ENCODE data around the gene MAP4K2.
"Not testable (repeated sequence)": the region's sequence is repeated elsewhere in the genome, so short reads cannot be mapped to it uniquely, and the experiment has no call there.

Gene MAP4K2

DNA sequence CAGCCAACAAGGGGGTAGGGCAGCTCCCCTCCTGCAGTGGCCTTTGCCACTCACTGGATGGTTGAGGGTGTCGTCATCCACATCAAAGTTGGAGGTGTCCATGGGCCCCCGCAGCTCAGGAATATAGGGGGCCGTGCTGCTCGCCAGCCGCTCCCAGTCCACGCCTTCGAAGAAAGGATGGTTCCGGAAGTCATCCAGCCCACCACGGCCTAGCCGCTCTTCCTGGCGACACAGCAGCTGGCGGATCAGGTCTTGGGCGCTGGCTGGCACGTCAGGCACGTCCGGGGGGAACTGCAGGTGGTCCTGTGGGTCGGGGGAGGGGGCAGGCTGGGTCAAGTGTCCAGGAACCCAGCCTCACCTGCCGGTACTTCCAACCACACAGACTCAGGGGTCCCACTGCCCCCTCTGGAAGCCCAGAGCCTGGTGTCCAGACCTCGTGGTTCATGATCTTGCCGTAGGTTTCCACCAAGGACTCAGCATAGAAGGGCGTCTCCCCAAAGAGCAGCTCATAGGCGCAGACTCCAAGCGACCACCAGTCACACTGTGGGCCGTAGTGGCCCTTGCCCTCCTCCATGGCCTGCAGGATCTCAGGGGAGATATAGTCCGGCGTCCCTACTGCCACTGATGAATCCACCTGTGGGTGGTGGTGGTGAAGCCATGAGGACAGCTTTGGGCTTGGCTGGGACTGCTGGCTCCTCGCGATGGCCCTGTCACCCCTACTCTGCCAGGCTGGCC is 35.8 kb upstream of the MAP4K2 start:
- DNase-seq, result no peak

DNA sequence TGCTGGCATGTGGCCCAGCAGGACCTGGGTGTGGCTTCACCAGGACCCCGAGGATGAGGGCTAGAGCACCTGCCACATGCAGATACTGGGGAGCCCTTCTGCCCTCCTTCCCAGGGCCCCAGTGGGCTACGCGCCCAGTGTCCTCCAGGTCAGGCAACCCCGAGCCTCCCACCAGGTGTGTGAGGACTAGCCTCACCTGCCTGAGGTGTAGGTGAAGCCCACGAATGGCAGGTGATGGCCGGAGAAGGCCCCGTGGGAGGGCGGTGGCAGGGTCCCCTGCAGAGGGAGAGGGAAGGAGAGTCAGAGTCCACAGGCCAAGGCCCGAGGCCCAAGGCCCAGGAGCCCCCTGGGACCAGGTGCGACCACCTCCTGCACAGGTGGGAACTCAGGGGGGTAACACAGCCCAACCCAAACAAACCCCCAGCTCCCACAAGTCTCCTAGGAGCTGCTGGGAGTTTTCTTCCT is 34.9 kb upstream of the MAP4K2 start:
- no peak for DNase-seq

DNA sequence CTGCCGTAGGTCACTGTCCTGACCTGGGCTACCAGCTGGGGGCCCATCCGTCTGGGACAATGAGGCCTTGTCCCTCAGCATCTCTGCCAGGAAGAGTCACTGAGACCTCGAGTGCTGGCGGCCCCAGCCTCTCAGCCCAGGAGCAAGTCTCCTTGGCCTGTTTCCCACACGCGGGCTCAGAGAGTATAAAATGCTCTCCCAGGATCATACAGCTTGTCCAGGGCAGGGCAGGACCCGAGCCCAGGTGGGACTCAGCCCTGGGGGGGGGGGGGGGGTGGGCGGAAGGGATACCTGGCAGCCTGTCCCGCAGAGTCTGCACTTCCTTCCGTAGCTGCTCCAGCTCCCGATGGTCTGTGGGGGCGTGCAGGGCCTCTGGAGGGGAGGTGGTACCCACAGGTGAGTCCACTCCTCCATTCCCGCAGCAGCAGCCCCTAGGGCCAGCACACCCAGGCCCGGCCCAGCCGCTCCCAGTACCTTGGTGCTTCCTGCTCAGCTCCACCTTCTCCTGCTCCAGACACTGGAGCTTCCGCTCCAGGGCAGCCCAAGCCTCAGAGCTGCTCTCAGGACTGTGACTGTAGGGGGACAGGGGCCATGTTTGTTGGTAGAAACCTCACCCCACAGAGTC is 33.5 kb upstream of the MAP4K2 start:
- DNase-seq, result no peak

DNA sequence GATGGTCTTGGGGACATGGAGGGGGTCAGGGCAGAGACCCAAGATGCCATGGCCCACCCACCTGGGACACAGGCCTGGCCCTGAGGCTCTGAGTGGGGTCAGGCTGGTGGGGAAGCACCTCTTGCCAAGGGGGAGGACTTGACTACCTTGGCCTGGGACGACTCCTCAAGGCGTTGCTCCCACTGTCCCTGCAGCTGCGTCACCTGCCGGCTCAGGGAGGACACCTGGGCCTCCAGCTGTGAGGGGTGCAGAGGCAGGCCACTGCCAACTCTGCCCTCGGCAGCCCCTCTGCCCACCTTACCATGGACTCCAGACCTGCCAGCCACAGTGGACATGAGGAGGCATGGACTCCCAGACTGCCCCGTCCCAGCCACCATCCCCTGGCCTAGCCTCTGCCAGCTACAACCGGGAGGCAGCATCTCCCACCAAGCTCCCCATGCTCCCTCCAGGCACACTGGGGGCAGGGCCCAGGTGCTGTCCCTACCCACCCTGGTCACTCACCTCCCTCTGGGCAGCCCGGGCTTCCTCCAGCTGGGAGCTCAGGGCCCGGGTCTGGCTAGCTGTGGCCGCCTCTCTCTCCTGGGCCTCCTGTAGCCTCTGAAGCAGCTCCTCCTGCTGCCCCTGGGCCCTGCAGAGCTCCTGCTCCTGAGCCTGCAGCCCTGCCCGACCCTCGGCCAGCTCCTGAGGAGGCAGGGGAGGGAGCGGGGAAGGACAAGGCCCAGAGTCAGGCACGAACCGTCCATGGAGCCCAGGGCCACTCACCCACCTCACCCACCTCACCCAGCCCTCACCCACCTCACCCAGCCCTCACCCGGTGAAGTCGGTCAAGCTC is 32.8 kb upstream of the MAP4K2 start:
- no peak for DNase-seq

DNA sequence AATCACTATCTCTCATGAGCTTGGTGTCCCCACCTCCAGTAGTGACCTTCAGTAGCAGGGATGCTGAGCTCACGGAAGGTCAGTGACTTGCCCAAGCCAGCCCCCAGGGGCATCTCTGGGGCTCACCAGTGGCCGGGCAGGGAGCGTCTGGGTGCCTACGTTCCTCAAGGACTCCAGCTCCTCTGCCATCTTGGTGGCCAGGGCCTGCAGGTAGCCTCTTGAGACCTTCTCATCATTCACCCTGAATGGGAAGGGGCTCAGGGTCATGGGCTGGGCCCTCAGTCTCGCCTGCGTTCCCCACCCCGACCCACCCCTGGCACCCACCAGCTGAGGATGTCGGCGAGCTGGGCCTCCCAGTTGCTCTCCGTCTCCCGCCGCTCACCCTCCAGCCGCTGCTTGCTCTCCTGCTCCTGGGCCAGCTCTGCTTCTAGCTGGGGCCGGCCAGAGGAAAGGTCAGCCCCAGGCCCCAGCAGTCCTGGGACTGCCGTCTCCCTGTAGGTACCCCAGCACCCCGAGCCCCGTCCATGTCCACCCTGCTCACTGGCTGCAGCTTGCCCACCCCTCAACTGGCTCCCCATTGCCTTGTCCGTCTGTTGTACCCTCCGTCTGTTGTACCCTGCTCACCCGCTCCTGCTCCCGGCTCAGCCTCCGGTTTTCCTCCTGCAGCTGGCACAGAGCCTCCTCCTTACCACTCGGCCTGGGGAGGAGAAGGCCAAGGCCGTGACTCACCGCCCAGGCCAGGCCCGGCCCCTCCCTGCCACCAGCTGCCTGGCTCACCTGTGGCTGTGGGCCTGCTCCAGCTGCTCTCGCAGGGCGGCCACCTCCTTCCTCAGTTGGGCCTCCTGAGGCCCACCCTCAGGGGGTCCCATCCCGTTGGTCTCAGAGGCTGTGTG is 32.0 kb upstream of the MAP4K2 start:
- no peak for DNase-seq

DNA sequence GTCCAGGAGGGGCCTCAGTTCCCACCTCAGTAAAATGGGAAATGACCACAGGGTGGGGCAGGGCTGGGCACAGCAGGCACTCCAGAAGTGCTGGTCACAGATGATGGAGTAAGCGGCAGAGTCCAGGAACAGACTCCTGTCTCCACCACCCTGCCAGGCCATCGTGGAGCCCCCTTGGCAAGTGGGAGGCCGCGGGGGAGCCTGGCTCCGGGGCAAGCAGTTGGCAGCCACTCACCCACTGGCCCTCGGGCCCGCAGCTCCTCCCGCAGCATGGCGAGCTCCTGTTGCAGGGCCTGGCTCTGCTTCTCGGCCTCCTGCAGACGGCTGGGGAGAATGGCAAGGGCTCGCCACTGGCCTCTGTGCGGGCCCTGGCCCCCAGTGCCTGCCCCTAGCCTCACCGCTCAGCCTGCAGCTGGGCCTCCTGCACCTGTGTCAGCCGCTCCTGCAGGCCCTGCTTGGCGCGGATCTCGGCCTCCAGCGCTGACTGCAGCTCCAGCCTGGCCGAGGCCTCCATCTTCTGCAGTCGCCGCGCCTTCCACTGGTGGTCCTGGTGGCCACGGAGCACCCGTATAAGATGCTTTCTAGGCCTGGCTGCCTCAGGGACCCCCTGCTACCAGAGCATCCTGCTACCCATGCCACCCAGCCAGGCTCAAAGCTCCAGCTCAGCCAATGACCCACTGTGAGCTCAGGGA is 31.2 kb upstream of the MAP4K2 start:
- no peak for DNase-seq

DNA sequence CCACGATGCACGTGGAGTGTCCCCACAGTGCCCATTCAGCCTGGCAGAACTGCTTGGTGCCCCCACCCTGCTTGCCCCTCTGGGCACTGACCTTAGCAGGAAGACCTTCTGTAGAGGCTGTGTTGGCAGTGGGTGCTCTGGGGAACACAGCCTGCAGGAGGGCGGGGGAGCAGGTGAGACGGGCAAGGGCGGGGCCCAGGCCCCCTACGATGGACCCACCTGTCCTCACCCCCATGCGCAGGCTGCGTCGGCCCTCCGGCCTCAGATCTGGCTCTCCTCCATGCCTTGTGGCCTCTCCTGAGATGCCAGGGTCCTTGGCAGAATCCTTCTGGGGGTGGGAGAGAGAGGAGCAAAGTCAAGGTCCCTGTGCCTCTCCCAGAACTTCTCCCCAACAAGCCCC is 30.5 kb upstream of the MAP4K2 start:
- DNase-seq, result no peak

DNA sequence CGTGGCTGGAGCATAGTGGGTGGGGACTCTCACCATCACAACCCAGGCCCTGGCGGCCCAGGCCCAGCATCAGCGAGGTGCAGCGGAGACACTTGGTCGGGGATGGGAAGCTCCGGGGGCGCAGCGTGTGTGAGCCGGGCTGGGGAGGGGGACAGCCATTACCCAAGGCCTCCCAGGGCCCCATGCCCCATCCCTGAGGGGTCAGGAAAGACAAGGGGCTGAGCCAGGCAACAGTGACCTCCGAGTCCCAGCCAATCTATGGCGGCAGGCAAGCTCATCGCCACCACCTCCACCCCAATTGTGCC is 30.1 kb upstream of the MAP4K2 start:
- no peak for DNase-seq

DNA sequence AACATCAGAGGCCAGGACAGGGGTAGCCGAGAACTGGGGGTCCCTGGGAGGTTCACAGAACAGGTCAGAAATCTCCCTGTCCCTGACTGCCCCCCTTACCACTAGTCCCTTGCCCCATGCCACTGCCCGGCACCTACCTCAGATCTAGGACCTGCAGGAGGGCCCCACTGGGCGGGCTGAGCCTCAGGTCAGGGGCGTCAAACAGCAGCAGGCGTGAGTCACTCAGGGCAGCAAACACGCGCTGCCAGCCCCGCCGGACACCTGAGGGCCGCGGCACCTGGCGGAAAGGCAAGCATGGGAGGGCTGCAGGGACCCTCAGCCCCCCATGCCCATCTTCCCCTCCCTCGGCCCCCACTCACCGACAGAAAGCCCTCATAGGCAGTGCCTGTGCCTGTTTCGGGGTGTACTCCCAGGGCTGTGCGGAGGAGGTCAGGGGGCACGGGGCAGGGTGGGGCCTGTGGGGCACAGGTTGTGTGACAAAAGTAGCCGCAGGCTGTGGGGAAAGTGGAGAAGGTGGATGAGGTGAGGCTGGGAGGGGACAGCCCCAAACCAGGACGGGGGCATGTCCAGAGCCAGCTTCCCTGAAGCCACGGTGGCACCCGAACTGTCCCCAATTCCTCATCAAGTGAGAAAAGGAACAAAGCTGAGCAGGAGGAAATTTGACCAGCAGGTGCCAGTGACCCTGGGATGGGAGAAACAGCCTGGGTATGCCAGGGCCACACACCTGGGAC is 29.6 kb upstream of the MAP4K2 start:
- DNase-seq, result no peak

DNA sequence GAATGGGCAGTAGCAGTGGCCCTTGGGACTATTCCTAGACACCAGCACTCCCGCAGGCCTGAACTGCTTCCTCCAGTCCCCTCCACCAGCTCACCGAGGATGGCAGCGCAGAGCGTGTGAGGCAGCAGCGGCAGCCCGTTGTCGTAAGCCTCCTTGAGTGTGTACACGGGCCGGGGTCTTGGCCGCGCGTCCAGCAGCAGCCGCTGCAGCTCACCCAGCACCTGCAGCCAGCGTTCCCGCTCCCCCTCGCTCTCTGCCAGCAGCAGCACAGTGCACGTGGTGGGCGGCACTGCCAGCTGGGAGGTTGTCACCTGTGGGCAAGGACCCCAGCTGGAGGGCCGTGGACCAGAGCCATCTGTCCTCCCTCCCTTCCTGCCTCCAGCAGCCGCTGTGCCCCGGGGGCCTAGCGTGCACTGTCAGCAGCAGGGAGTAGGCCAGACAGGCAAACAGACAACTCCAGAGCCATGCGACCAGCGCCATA is 28.4 kb upstream of the MAP4K2 start:
- DNase-seq, result no peak

DNA sequence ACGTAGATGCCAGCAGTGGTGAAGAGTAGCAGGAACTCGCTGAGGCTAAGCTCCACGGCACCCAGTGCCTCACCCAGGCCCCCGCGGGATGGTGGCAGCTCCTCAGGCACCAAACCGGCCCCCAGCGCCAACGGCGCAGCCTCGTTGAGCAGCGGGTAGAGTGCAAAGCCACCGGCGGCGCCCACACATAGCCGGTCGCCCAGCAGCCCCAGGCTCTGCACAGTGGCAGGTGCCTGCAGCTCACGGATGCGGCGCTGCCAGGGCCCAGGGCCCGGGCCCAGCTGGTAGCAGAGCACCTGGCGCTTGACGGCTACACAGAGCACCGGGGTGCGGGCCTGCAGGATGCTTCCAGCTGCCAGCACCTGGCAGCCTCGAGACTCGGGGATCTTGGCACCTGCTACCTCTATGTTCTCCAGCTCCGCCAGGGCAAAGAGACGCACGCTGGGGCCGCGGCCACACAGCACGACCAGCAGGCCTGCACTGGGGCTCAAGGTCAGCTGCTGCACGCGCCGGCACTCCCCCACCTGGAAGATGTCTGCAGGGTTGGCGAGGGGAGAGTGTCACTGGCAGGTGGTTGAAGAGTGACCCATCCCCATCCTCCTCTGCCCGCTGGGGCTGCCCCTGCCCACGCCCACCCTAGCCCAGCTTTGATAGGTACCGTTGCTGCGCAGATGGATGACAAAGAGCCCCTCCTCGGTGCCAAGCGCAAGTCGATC is 26.7 kb upstream of the MAP4K2 start:
- no peak for DNase-seq

DNA sequence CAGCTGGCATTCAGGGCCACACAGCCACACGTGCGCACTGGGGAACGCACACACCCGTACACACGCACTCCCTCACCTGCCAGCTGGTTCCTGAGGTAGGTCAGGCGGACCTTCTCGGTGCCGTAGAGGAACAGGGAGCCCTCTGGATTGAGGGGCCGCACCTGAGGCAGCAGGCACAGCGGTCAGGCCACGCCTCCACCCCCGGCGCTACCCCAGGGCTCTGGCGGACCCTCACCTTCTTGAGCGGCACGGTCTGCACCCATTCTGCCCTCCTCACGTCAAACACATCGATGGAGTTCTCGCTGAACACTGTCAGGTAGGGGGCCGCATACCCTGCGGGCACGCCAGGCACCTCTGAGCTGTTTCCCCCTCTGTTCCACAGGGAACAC is 24.4 kb upstream of the MAP4K2 start:
- DNase-seq, result no peak

DNA sequence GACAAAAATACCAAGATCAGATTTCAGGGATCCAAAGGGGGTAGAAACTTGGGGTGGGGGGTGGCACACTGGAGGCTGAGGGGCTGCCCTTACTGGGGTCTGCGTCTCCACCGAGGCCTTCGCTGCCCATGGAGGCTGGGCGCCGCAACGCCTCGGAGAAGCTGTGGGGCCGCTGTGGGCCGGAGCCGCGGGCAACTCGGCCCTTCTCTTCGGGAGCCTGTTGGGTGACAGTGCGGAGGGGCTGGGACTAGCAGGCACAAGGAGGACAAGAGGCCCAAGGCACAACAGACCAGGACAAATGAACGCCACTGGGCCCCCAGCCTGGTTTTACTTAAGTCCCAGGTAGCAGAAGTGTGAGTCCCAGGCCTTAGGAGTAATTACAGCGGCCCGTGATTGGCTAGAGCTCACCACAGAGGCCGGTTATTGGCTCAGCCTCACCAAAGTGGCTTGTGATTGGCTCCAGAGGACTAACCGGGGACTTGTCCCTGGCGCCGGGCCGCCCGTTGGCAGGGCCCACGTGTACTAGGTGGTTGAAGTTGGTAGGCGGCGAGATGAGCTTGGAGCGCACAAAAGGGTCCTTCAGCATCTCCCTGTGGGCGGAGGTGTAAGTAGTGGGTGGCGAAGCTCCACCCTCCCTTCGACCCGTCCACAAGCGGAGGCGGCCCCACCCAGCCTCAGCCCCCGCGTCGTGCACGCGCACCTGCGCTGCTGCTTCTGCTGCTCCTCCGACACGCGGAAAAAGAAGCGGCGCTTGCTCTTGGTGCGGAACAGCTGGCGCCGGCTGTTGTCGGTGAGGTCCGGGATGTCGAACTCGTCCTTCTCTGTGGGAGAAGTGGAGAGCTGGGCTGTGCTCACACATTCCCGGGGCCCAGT is 23.8 kb upstream of the MAP4K2 start:
- no peak for DNase-seq

DNA sequence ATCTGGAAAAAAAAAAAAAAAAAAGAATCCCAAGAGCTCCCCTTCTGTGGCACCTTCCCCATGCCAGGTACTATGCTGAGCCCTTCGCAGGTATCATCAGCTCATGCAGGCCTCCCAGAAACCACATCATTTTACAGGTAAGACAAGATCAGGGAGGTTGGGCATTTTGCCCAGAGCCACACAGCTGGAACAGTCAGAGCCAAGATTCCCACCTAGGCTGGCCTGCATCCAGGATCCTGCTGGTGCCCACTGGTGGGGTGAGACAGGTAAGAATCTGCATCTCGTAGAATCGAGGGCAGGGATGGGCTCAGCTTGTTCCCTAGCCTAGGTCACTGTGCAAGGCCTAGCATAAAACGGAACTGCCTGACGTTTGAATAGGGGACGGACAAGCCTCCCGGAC is 23.0 kb upstream of the MAP4K2 start:
- no peak for DNase-seq

DNA sequence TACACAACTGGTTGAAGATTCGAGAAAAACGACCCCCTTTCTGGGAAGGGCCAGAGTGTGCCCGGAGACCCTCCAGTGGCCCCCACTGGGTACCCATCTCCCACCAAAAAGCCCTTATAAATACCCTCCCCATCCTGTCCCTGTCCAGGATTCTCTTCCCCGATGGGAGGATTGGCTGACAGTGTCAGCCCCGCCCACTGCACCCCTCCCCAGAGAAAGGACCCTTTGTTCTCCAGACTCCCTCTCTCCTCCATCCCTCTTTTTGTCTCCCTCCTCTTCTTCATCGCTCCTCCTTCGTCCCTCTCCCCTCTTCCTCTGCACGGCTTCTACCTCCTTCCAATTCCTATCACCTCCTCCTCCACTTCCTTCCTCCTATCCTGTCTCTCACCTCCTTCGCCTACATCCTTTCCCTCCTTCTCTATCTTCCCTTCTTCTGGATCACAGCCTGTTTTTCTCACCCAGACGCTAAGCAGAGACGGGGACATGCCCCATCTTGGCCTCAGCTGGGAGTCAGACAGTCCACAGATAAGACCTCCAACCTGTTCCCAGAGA is 20.6 kb upstream of the MAP4K2 start:
- no peak for DNase-seq

DNA sequence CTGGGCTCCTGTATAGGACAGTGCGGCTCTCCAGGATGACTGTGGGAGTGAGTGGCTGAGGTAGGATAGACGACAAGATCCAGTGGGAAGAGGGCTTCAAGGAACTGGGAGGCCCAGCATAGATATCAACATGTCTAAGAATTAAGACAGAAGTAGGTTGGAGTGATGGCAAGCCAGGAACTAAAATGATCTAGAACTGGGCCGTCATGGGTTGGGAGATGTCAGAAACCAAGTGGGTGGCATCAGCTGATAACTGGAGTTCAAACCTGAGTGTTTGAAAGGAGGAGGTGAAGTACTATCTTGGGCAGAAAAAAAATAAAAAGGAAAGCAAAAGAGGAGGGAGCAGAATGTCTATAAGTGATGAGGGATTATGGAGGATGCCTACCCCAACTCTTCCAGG is 14.5 kb upstream of the MAP4K2 start:
- no peak for DNase-seq

DNA sequence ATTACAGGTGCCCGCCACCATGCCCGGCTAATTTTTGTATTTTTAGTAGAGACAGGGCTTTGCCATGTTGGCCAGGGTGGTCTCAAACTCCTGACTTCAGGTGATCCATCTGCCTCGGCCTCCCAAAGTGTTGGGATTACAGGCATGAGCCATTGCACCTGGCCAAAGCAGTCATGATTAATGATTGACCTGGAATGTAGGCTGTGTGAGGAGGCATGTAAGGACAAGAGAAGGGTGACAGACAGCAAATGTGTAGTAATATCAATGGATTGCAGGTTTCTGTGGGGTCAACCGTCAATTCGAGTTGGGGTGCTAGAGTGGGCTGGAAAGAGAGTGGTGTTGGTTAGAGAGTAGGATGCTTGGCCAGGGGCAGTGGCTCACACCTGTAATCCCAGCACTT is 12.4 kb upstream of the MAP4K2 start:
- DNase-seq, result not testable (repeated sequence)

DNA sequence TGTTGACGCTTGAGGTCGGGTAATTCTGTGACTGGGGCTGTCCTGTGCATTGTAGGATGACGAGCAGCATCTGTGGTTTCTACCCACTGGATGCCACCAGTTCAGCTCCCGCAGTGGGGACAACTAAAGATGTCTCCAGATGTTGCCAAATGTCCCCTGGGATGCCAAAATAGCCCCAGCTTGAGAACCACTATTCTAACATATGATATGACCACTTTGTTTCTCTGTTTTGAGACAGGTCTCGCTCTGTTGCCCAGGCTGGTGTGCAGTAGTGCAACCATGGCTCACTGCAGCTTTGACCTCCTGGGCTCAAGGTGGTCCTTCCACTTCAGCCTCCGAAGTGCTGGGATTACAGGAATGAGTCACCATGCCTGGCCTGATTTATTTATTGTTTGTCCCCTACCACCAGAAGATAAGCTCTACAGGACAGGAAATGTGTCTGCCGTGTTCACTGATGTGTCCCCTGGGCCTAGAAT is 11.7 kb upstream of the MAP4K2 start:
- DNase-seq, result no peak

DNA sequence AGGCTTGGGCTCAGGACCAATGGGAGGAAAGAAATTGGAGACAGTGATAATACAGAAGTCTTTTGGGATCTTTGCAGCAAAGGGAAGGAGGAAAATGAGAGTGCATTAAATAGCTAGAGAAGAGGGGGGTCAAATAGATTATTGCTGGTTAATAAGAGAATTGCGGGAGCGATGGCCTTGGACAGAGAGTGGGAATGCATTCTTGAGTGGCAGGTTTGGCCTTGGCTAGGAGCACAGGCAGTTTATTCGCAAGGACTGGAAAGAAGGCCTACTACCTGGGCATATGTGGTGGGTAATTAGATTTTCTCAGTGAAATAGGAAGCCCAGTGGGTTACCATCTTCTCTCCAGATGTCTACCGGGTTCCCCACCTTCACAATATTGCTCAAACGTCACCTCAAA is 10.8 kb upstream of the MAP4K2 start:
- no peak for DNase-seq
